Suprapubic skin (tissue), 3 donors: Measurements from ENCODE around the gene AMOTL2.

Experiments used
- POLR2A ChIP-seq, 2 donors: fragments of 450-650 bp; IDR thresholded peaks; one replicate each; pipeline ENCODE4 v1.6.1; 2017; ENCODE audit warnings: antibody characterized with exemption in 2 of 2, mild to moderate bottlenecking in 2 of 2, moderate library complexity in 2 of 2
- TF ChIP-seq, protein P1 (sequence below), 2 donors: fragments of 200-600 bp in 1 of 2; fragments of 450-650 bp in 1 of 2; sonication (generic) in 1 of 2; IDR thresholded peaks; one replicate each; pipeline ENCODE4 v1.5.1; 2016 to 2019; ENCODE audit warnings: antibody characterized with exemption in 2 of 2, mild to moderate bottlenecking in 1 of 2, moderate library complexity in 1 of 2

DNA sequence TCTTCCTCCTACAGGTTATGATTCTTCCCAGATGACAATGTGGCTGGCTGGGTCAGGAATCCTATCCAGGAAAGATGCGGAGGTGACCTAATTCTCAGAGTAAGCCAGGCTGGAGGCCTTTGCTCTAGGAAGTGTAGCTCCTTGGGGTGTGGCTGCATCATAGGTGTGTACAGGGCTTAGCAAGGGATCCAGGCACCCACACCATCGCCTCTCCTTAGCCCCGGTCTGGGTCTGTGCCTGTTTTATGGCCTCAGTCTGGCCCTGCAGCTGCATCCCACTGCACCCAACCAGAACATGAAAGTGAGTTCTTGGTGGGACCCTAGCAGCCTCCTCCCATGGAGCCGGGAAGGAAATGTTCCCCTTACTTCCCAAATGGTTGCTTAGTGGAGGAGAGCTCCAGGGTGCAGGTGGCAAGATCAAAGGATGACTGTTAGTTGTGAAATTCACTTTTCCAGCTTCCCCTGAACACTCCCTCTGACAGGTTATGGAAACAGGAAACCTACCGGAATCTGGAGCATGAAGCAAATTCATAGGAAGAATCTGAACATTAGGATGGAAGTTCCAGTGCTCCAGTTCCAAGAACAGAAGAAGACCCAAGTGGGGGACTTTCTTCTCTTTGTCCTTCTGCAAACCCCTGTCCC lies 2.7 kb upstream of the AMOTL2 start:
- TF ChIP-seq, protein P1, sequence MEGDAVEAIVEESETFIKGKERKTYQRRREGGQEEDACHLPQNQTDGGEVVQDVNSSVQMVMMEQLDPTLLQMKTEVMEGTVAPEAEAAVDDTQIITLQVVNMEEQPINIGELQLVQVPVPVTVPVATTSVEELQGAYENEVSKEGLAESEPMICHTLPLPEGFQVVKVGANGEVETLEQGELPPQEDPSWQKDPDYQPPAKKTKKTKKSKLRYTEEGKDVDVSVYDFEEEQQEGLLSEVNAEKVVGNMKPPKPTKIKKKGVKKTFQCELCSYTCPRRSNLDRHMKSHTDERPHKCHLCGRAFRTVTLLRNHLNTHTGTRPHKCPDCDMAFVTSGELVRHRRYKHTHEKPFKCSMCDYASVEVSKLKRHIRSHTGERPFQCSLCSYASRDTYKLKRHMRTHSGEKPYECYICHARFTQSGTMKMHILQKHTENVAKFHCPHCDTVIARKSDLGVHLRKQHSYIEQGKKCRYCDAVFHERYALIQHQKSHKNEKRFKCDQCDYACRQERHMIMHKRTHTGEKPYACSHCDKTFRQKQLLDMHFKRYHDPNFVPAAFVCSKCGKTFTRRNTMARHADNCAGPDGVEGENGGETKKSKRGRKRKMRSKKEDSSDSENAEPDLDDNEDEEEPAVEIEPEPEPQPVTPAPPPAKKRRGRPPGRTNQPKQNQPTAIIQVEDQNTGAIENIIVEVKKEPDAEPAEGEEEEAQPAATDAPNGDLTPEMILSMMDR (IDR thresholded peaks at IDR 0.05) = no peak
- TF ChIP-seq POLR2A (IDR thresholded peaks at IDR 0.05) = no peak
